Medulla oblongata (tissue), 1 donor: ENCODE results near the gene EBI3.
"Not testable (repeated sequence)": the region's sequence is repeated elsewhere in the genome, so short reads cannot be mapped to it uniquely, and the experiment has no call there.

Experiments used
- DNase-seq: peaks from one replicate; pipeline ENCODE4 v3.0.0-alpha.2; 2015; ENCODE audit errors: extremely low spot score

The EBI3 gene

DNA sequence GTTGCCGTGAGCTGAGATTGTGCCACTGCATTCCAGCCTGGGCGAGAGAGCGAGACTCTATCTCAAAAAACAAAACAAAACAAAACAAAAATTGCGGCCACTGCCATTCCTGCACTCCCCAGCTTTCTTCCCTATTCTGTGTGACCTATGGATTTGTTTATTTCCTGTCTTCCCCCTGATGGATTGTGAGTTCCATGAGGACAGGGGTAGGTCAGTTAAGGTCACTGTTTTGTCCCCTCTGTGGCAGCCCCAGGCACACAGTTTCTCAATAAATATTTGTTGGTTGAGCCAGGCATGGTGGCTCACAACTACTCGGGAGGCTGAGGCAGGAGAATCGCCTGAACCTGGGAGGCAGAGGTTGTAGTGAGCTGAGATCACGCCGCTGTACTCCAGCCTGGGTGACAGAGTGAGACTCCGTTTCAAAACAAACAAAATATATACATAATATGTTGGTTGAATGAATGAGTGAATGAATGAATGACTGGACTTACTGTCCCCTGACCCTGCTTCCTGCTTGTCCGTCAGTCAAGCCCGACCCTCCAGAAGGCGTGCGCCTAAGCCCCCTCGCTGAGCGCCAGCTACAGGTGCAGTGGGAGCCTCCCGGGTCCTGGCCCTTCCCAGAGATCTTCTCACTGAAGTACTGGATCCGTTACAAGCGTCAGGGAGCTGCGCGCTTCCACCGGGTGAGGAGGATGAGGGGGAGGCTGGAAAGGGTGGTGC lies 5.0 kb downstream of the EBI3 start:
- DNase-seq, result no peak

DNA sequence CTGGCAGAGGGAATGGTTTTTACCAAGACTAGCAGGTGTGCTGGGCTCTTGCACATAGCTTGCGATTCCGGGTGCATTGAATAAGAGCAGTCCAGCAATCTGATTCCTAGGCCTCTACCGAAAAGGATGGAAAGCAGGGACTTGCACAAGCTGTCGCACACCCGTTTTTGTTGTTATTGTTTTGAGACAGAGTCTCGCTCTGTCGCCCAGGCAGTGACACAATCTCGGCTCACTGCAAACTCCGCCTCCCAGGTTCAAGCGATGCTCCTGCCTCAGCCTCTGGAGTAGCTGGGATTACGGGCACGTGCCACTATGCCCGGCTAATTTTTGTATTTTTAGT lies 5.5 kb downstream of the EBI3 start:
- no peak for DNase-seq

DNA sequence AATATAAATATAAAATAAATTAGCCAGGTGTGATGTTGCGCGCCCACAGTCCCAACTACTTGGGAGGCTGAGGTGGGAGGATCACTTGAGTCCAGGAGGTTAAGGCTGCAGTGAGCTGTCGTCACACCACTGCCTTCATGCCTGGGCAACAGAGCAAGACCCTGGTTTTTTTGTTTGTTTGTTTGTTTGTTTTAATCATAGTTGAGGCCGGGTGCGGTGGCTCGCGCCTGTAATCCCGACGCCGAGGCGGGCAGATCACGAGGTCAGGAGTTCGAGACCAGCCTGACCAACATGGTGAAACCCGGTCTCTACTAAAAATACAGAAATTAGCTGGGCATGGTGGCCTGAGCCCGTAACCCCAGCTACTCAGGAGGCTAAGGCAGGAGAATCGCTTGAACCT lies 8.2 kb downstream of the EBI3 start:
- DNase-seq, result not testable (repeated sequence)

DNA sequence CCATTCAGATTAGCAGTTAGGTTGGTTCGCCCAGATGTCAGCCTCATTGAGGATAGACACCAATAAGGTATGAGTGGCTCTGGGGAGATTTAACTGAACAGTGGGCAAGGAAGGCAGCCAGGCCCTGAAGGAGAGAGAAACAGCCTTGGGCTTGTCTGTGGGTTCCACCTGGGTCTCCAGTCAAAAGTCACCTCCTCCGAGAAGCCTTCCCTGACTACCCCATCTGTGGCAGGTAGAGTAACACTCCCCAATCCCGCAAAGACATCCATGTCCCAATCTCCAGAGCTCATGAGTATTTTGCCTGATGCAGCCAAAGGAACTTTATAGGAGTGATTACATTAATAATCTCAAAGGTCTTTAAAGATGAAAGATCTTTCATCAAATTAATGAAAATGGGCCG lies 9.5 kb downstream of the EBI3 start:
- no peak for DNase-seq

DNA sequence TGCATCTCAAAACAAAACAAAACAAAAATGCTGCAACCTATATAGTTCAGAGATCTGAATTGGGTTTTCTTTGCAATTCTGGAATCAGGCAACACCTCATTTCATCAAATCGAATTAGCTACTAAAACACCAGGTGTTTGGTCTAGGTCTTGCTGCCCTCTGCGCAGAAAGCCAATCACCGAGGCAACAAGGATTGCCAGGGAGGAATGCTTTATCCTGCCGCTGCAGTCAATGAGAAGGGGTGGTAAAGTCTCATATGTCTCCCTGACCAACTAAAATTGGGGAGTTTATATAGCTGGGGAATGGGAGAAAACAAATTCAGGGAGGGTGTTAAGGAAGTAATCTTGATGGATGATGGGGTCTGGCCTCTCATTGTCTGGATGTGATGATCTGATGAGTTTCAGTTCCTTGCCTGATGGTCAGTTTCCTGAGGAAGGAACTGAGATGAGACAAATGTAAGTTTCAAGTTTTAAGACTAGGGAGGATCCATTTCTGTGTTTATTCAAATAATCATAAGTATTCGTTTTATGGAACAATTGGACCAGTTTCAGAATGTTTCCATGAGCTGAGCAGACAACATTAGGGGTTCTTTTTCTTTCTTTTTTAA lies 12.6 kb downstream of the EBI3 start:
- DNase-seq, result peak; percentile 51

DNA sequence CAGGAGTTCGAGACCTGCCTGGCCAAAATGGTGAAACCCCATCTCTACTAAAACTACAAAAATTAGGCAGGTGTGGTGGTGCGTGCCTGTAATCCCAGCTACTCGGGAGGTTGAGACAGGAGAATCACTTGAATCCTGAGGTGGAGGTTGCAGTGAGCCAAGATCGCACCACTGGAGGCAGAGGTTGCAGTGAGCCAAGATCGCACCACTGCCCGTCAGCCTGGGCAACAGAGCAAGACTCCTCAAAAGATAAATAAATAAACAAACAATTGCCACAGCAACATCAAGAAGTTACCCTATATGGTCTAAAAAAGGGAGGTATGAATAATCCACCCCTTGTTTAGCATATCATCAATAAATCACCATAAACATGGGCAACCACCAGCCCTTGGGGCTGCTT lies 16.6 kb downstream of the EBI3 start:
- not testable (repeated sequence) for DNase-seq

DNA sequence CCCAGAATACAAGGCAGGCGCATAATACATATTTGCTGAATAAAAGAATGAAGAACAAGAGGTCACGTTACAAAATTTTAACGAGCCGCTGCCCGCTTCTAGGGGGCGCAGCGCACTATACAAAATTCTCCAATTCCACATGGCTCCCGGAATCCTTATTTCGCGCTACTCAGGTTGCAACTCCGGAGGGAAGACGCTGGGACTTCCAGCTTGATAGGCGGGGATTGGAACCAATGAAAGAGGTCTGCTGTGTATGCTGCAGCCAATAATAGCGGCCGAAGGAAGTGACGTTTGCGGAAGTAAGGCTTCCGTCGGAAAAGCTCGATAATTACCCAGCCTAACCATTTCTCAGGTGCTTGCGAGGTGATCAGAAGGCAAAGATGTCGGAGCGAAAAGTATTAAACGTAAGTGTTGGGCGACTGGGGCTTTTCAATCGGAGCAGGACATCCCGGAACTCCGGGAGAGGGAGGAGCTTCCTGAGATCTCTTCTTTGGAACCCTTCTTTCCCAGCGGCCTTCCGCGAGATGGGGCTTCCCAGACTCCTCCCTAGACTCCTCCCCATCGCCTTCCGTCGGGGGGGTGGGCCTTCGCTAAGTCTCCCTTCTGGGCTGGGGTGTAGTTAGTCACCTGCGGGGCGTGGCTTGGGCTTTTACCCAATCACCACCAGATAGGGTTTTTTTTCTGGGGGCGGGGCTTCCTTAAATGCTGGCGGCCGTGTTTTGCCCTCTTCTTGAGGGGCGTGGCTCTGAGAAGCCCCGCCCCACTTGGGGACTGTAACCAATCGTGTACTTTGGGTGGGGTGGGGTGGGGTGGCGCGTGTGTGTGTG lies 17.7 kb downstream of the EBI3 start, which contains the start of gene YJU2:
TSS of gene YJU2 (plus strand) at position 314 of the 827 bp plus-strand sequence. CDS start at position 381, 67 bp downstream.
- peak; percentile 99 for DNase-seq

- DNase-seq, result no peak
These were observed 27.2 kb downstream of the EBI3 start for GRCh38 chr19:4256563-4256962.

DNA sequence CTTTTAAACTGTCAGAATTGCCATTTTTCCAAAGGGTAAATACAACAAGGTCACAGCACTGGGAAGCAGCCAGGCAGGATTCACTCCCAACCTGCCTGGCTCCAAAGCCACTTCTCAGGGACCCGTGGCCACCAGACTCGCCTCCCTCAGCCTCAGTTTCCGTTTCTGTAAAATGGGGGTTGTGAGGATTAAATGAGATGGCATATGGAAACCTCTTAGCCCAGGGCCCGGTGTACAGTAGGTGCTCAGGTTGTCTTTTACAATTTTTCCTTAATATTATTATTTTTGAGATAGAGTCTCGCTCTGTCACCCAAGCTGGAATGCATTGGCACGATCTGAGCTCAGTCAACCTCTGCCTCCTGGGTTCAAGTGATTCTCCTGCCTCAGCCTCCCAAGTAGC lies 27.7 kb downstream of the EBI3 start:
- no peak for DNase-seq

- DNase-seq, result no peak
These were observed 28.9 kb downstream of the EBI3 start for GRCh38 chr19:4258181-4258580.

DNA sequence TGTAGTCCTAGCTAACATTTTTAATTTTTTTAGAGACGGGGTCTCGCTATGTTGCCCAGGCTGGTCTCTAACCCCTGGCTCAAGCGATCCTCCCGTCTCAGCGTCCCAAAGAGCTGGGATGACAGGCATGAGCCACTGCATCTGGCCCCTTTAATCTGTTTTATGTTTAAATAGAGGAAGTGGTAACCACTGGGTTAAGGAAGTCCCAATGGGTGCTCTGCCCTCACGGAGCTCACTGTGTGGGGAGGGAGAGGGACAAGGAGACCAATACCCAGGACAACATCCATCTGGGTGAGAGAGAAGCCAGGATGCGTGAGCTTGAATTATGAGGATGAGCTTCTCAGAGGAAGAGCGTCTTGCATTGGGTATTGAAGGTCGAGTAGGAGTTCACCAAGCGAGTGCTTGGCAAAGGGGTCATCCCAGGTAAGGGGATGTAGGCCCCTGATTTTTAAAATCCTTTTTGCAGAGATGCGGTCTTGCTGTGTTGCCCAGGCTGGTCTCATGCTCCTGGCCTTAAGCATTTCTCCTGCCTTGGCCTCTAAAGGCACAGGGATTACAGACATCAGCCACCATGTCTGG lies 31.4 kb downstream of the EBI3 start:
- peak; percentile 15 for DNase-seq

GRCh38 chr19:4264812-4265211 lies 35.5 kb downstream of the EBI3 start:
- DNase-seq, result no peak

- no peak for DNase-seq
These were observed 37.1 kb downstream of the EBI3 start for GRCh38 chr19:4266253-4267000.

DNA sequence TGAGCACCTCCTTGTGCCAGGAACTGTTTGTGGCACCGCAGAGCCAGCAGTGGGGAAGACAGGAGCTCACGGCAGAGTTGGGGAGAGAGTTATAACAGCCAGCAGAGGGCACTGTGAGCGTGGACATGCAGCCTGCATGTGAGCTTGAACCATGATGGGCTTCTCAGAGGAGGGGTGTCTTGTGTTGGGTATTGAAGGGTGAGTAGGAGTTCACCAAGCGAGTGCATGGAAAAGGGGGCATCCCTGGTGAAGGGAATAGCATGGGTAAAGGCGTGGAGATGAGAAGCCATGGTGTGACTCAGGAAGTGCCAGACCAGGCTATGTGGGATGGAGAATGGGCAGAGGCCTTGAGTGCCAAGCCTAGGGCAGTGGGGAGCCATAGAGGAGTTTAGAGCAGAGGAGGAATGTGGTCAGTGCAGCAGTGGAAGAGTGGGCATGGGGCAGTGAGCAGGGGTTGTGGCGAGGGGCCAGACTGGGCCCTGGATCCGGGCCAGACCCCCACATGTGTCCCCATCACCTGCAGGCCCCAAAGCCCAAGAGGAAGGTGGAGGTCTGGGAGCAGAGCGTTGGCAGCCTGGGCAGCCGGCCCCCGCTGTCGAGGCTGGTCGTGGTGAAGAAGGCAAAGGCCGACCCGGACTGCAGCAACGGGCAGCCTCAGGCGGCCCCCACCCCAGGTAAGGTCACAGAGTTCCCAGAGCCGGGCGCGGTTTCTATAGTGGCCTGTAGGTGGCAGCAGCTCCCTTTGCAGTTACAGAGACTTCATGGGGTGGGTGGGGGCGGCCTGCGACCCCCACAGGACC lies 38.0 kb downstream of the EBI3 start:
- DNase-seq, result peak; percentile 15

GRCh38 chr19:4267901-4268815 lies 38.8 kb downstream of the EBI3 start:
- DNase-seq, result no peak

DNA sequence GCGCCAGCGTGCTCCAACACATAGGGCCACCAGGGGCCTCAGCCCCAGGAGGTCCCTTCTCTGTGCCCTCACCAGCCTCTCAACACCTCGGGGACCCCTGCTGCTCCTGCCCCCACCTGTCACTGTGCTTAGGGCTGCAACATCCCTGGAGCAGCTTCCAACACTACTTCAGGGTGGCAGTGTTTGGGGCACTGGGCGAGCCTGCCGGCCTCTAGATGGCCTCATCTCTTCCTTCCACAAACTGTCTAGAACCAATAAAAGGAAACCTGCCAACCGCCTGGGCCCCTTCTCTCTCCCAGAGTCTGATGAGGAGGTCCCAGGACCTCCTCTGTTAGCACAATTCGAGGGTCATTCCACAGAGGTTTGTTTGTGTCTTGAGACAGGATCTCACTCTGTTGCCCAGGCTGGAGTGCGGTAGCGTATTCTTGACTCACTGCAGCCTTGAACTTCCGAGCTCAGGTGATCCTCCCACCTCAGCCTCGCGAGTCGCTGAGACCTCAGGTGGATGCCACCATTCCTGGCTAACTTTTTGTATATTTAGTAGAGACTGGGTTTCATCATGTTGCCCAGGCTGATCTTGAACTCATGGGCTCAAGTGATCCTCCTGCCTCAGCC lies 39.6 kb downstream of the EBI3 start:
- DNase-seq, result no peak

DNA sequence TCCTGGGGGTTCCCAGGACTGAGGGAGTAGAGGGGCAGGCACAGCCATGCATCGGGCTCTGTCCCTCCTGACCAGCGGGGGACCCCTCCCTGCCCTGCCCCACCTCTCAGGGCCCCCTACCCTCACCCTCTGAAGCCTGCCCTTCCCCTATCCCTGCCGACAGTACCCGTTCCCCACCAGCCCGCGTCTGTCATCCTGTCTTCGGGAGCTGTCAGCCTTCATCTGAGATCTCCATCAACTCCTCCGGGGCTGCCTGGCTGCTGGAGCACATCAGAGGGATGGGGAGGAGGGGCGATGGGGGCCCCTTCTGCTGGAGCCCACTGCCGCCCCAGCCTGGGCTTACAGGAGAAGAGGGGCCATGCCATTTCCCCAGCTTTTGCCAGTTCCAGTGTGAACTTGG lies 43.6 kb downstream of the EBI3 start:
- no peak for DNase-seq

DNA sequence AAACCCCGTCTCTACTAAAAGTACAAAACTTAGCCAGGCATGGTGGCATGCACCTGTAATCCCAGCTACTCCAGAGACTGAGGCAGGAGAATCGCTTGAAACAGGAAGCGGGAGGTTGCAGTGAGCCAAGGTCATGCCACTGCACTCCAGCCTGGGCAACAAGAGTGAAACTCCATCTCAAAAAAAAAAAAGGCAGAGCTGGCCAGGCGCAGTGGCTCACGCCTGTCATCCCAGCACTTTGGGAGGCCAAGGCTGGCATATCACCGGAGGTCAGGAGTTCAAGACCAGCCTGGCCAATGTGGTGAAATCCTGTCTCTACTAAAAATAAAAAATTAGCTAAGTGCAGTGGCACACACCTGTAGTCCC lies 45.0 kb downstream of the EBI3 start:
- DNase-seq, result not testable (repeated sequence)

DNA sequence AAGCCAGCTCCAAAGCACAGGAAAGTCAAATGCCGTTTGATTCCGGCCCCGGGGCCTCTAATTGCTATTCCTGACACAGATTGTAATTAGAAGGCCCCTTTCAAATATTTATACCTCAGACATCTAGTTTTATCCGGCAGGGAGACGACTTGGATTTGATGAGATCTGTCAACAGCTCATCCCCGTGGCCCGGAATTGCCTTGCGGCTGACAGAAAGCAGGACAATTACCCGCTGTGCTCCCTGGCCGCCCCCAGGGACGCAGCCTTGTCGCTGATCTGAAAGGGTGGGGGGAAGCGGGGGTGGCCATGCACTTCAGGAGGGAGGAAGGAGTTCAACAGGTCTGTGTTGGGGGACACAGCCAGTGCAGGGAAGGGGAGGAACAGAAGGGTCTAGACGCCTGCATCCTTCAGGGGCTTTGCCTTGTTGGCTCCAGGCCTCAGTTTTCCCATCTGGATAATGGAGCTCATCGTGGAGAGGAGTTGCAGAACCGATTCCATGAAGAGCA lies 47.9 kb downstream of the EBI3 start:
- no peak for DNase-seq
